GM19043 (cell line): Measurements from ENCODE around the gene OR6C75.
"Not testable (repeated sequence)": the region's sequence is repeated elsewhere in the genome, so short reads cannot be mapped to it uniquely, and the experiment has no call there.

ENCODE experiments used
- ATAC-seq: cut with Tn5 transposase; IDR thresholded peaks from one replicate; pipeline ENCODE4 v1.9.1; 2021; ENCODE audit warnings: low read depth; ENCODE audit not compliant: unreplicated experiment

The OR6C75 gene

DNA sequence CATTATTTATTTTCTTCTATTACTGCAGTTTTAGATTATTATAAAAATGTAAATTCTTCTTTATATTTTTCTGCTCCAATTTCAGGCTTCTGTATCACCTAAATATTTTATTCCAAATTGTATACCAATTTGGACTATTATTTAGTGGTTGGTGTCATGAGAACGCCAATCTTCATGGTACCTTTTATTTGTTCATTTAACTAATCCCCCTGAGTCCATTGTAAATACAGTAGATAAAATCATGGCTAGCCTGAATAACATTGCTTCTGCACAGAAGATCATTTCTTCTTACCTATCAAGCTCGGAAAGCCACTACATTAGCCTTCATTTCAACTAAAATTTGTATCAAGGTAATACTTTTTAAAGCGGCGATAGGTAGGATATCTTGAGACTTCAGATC, at the start of gene OR6C75:
Gene OR6C75 (plus strand): TSS at position 301 of the 400 bp plus-strand sequence. CDS start 2,136 bp downstream, outside the sequence.
- no peak for ATAC-seq

GRCh38 chr12:55314043-55314442, 48.7 kb upstream of the OR6C75 start, which contains the start of gene OR6C1:
Gene OR6C1 (plus strand): TSS chr12:55314343. CDS start chr12:55320600, 6,257 bp downstream.
- no peak for ATAC-seq

DNA sequence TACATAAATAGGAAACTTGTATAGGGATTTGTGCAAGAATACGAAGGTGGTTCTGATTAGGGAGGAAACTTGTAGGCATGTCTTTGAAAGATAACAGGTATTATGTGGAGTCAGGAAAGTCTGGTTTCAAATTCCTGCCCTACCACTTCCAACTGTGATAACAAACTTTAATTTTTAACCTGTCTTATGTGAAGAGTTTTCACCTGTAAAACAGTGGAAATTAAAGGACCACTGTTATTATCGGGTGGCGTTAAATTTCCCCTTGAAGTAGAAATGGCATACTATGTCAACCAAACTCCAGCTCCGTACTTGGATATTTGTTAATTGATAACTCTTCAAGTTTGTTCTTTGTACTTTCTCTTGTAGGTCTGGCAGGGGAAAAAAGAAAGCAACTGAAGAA, 42.6 kb upstream of the OR6C75 start:
- no peak for ATAC-seq

DNA sequence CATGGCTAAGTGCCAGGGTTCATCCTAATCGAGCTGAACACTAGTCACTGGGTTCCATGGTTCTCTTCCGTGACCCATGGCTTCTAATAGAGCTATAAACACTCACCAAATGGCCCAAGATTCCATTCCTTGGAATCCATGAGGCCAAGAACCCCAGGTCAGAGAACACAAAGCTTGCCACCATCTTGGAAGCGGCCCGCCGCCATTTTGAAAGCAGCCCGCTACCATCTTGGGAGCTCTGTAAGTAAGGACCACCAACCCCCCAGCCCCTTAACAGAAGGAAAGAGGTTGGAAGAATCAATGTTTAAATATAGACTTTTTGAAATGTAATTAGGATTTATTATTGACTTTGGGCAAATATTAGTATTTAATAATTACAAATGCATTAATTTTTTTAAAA, 37.0 kb upstream of the OR6C75 start:
- not testable (repeated sequence) for ATAC-seq

- no peak for ATAC-seq
Measured at GRCh38 chr12:55330446-55330845, 32.3 kb upstream of the OR6C75 start, which contains the start of gene OR6C3. Gene OR6C3 (plus strand): TSS chr12:55330746. CDS start chr12:55331701, 955 bp downstream.

GRCh38 chr12:55336002-55336401, 26.8 kb upstream of the OR6C75 start:
- no peak for ATAC-seq

- ATAC-seq, result not testable (repeated sequence)
Measured at GRCh38 chr12:55355338-55355737, 7.4 kb upstream of the OR6C75 start.

GRCh38 chr12:55365086-55365485, 2.3 kb downstream of the OR6C75 start:
- ATAC-seq, result no peak

- no peak for ATAC-seq
Measured at GRCh38 chr12:55372521-55372920, 9.7 kb downstream of the OR6C75 start.

DNA sequence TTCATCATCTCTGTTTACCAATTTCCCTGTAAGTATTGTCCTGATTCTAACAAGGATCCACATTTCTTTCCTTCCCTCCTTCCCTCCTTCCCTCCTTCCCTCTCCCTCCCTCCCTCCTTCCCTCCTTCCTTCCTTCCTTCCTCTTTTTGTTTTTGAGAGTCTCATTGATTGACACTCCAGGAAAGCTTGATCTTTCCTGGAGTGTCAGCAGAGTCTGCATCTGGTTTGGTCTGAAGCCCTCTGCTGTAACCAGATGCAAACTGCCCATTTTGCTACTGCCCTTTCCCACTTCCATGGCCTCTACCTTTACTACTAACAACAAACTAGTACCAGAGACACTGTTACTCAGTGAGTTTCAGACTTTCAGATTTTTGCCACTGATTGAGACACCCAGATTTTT, 23.1 kb downstream of the OR6C75 start:
- ATAC-seq, result no peak

DNA sequence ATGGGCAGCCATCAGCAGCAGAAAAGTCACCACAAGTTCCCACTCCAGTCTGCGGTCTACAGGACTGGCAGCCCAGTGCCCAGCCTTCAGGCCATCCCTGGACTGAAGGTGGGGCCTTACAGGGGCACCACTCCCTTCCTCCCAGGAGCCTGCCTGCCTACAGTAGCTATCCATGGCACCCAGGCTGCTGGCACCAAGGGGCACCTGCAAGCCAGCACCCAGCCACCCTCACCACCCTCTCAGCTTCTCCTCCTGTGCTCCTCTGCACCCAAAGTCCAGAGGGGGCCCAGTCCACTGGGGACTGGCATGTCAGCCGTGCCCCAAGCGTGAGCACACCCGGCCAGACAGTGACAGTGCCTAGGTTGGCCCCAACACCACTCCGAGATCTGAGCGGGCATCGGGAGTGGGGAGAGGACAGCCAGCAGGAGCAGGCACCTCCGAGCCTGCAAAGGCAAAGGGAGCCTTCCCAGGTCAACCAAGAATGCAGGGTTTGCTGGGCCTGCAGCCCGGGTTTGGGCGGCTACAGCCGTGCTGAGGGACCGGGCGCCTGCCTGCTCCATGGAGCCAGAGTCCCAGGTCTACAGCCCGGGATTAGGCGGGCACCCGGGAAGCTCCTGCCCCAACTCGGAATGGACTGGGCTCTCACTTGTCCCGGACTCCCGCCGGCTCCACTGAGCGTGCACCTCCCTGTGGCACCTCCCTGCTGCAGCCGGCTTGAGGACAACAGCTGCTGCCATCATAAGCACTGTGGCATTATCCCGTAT, 29.4 kb downstream of the OR6C75 start:
- no peak for ATAC-seq

DNA sequence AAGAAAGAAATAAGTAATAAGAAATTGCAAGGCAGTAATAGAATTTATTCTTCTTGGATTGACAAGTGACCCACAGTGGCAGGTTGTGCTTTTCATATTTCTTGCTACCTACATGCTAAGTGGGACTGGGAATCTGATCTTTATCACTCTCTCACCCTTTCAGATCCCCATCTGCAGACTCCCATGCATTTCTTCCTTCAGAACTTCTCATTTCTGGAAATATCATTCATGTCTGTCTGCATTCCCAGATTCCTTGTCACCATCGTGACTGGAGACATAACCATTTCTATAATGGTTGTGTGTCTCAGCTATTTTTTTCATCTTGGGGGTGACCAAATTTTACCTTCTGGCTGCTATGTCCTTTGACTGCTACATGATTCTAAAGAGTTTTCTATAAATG, 33.6 kb downstream of the OR6C75 start:
- no peak for ATAC-seq

GRCh38 chr12:55400229-55400628, 37.5 kb downstream of the OR6C75 start, which contains the start of gene OR6C65:
Gene OR6C65 (plus strand): TSS chr12:55400529. CDS start chr12:55400529, 0 bp downstream.
- ATAC-seq, result no peak

- no peak for ATAC-seq
Measured at GRCh38 chr12:55407866-55408265, 45.1 kb downstream of the OR6C75 start.

- ATAC-seq, result not testable (repeated sequence)
Measured at GRCh38 chr12:55409133-55409532, 46.4 kb downstream of the OR6C75 start.

- ATAC-seq, result not testable (repeated sequence)
Measured at GRCh38 chr12:55412138-55412537, 49.4 kb downstream of the OR6C75 start.

- ATAC-seq, result not testable (repeated sequence)
Measured at GRCh38 chr12:55413498-55414388, 51.0 kb downstream of the OR6C75 start.

- ATAC-seq, result not testable (repeated sequence)
Measured at GRCh38 chr12:55414396-55414823, 51.6 kb downstream of the OR6C75 start.

- ATAC-seq, result not testable (repeated sequence)
Measured at GRCh38 chr12:55414889-55415288, 52.1 kb downstream of the OR6C75 start.

DNA sequence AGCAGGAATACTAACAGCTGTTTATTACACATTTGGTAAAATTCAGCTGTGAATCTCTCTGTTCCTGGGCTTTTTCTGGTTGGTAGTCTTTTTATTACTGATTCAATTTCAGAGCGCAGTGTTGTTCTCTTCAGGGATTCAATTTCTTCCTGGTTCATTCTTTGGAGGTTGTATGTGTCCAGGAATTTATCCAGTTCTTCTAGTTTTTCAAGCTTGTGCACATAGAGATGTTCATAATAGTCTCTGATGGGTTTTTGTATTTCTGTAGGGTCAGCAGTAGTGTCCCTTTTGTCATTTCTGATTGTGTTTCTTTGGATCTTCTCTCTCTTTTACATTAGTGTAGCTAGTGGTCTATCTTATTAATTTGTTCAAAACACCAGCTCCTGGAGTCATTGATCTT, 54.2 kb downstream of the OR6C75 start:
- no peak for ATAC-seq
